Left ventricle myocardium inferior (tissue), 1 donor: ENCODE results near the gene INPP4A. TPM values are rescaled to one million over a fixed set of nuclear protein-coding genes. Genes with fewer than 3 reads are reported as not detected.
A peak's percentile ranks its signal among the peaks of the same experiment; 100 is the strongest.

Experiments used
- DNase-seq: peaks from one replicate; pipeline ENCODE4 v3.0.0-alpha.2; 2020
- H3K27ac ChIP-seq: fragments of 200-600 bp; replicated peaks from 2 replicates; pipeline ENCODE4 v1.8.0; 2021
- H3K27me3 ChIP-seq: fragments of 200-600 bp; 2 replicates; pipeline ENCODE4 v1.8.0; 2021; ENCODE audit warnings: low read depth
- H3K36me3 ChIP-seq: fragments of 200-600 bp; 2 replicates; pipeline ENCODE4 v1.8.0; 2021
- H3K4me1 ChIP-seq: fragments of 200-600 bp; 2 replicates; pipeline ENCODE4 v1.8.0; 2021
- H3K4me3 ChIP-seq: fragments of 200-600 bp; 2 replicates; pipeline ENCODE4 v1.8.0; 2021; ENCODE audit warnings: mild to moderate bottlenecking, moderate library complexity
- H3K9me3 ChIP-seq: fragments of 200-600 bp; replicated peaks from 2 replicates; pipeline ENCODE4 v1.8.0; 2021
- CTCF ChIP-seq: fragments of 200-600 bp; IDR thresholded peaks from 2 replicates; pipeline ENCODE4 v1.8.0; 2021; ENCODE audit warnings: antibody characterized with exemption, mild to moderate bottlenecking, borderline replicate concordance
- intact Hi-C: fragments of 100-400 bp; cut with micrococcal nuclease; formaldehyde crosslinking; loops from one replicate; pipeline ENCODE4 v1.11.0; 2022
- total RNA-seq: library from RNA; stranded (reverse); fragmentation: NEBNext Ultra II Directional; extraction: Animal tissue kit (Norgen Biotek cat#: 25700); gene quantifications from one replicate; pipeline ENCODE4 v1.2.1, GENCODE V29; 2021
- donor health status: DM: no; HTN: yes; CAD: no; lungs with severe emphysema.

INPP4A gene
- total RNA-seq, 1 donor from 2014 or later: 20.8 TPM

GRCh38 chr2:98516571-98516970 is 71.9 kb downstream of the INPP4A start:
- intact Hi-C loops: no loop called here
- Histone ChIP-seq H3K9me3 (no peaks in the 10 kb centered on the region), H3K4me3 (no peak overlapping the region), H3K27me3 (no peaks in the 10 kb centered on the region), H3K27ac (no peak overlapping the region), H3K36me3 (peaks cover 7% of the 10 kb centered on the region), H3K4me1 (peaks cover 29% of the 10 kb centered on the region)
- TF ChIP-seq CTCF: no peak
- no peak for DNase-seq

- no peak for DNase-seq
- peaks cover 7% of the 10 kb centered on the region for H3K36me3 ChIP-seq
- H3K4me1 ChIP-seq: peaks cover 29% of the 10 kb centered on the region
- no peaks in the 10 kb centered on the region for H3K27me3 ChIP-seq
- no peak overlapping the region for H3K4me3 ChIP-seq
- intact Hi-C loops: no loop called here
- no peak for TF ChIP-seq CTCF
- H3K27ac ChIP-seq: no peak overlapping the region
- no peaks in the 10 kb centered on the region for H3K9me3 ChIP-seq
Observed at GRCh38 chr2:98517636-98518035, 73.0 kb downstream of the INPP4A start.

- intact Hi-C loops: no loop called here
- no peak overlapping the region for H3K27ac ChIP-seq
Observed at GRCh38 chr2:98518101-98518500, 73.4 kb downstream of the INPP4A start.

GRCh38 chr2:98519156-98519555 is 74.5 kb downstream of the INPP4A start:
- DNase-seq: no peak
- H3K27ac ChIP-seq: no peak overlapping the region
- intact Hi-C loops: no loop called here

More at GRCh38 chr2:98518101-98518500, 73.4 kb downstream of the INPP4A start:
- no peak overlapping the region for H3K4me3 ChIP-seq
- H3K9me3 ChIP-seq: no peaks in the 10 kb centered on the region
- TF ChIP-seq CTCF: peak; percentile 63
- no peak for DNase-seq
- no peaks in the 10 kb centered on the region for H3K27me3 ChIP-seq
- peaks cover 7% of the 10 kb centered on the region for H3K36me3 ChIP-seq
- H3K4me1 ChIP-seq: peaks cover 29% of the 10 kb centered on the region

GRCh38 chr2:98519851-98520250 is 75.2 kb downstream of the INPP4A start:
- Histone ChIP-seq H3K4me1 (peaks cover 22% of the 10 kb centered on the region), H3K9me3 (no peaks in the 10 kb centered on the region), H3K4me3 (no peak overlapping the region), H3K27me3 (no peaks in the 10 kb centered on the region), H3K36me3 (peaks cover 7% of the 10 kb centered on the region), H3K27ac (no peak overlapping the region)
- DNase-seq: no peak
- intact Hi-C loops: no loop called here
- no peak for TF ChIP-seq CTCF

More at GRCh38 chr2:98519156-98519555, 74.5 kb downstream of the INPP4A start:
- peaks cover 29% of the 10 kb centered on the region for H3K4me1 ChIP-seq
- H3K4me3 ChIP-seq: no peak overlapping the region
- H3K27me3 ChIP-seq: no peaks in the 10 kb centered on the region
- H3K36me3 ChIP-seq: peaks cover 7% of the 10 kb centered on the region
- no peak for TF ChIP-seq CTCF
- H3K9me3 ChIP-seq: no peaks in the 10 kb centered on the region
